Central memory CD4-positive, alpha-beta T cell (primary cell): ENCODE results near the gene TRO.

Source experiments
- DNase-seq: peaks from one replicate; pipeline ENCODE4 v3.0.0; 2022
- total RNA-seq, 3 experiments: gene quantifications; one replicate each; lab custom pipeline; 2026; lab: John Stamatoyannopoulos, UW

The TRO gene, protein sequence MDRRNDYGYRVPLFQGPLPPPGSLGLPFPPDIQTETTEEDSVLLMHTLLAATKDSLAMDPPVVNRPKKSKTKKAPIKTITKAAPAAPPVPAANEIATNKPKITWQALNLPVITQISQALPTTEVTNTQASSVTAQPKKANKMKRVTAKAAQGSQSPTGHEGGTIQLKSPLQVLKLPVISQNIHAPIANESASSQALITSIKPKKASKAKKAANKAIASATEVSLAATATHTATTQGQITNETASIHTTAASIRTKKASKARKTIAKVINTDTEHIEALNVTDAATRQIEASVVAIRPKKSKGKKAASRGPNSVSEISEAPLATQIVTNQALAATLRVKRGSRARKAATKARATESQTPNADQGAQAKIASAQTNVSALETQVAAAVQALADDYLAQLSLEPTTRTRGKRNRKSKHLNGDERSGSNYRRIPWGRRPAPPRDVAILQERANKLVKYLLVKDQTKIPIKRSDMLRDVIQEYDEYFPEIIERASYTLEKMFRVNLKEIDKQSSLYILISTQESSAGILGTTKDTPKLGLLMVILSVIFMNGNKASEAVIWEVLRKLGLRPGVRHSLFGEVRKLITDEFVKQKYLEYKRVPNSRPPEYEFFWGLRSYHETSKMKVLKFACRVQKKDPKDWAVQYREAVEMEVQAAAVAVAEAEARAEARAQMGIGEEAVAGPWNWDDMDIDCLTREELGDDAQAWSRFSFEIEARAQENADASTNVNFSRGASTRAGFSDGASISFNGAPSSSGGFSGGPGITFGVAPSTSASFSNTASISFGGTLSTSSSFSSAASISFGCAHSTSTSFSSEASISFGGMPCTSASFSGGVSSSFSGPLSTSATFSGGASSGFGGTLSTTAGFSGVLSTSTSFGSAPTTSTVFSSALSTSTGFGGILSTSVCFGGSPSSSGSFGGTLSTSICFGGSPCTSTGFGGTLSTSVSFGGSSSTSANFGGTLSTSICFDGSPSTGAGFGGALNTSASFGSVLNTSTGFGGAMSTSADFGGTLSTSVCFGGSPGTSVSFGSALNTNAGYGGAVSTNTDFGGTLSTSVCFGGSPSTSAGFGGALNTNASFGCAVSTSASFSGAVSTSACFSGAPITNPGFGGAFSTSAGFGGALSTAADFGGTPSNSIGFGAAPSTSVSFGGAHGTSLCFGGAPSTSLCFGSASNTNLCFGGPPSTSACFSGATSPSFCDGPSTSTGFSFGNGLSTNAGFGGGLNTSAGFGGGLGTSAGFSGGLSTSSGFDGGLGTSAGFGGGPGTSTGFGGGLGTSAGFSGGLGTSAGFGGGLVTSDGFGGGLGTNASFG (N-terminal part only)
- 0.19 to 3.2 (median 0.88) reads per million in 3 experiments for total RNA-seq

DNA sequence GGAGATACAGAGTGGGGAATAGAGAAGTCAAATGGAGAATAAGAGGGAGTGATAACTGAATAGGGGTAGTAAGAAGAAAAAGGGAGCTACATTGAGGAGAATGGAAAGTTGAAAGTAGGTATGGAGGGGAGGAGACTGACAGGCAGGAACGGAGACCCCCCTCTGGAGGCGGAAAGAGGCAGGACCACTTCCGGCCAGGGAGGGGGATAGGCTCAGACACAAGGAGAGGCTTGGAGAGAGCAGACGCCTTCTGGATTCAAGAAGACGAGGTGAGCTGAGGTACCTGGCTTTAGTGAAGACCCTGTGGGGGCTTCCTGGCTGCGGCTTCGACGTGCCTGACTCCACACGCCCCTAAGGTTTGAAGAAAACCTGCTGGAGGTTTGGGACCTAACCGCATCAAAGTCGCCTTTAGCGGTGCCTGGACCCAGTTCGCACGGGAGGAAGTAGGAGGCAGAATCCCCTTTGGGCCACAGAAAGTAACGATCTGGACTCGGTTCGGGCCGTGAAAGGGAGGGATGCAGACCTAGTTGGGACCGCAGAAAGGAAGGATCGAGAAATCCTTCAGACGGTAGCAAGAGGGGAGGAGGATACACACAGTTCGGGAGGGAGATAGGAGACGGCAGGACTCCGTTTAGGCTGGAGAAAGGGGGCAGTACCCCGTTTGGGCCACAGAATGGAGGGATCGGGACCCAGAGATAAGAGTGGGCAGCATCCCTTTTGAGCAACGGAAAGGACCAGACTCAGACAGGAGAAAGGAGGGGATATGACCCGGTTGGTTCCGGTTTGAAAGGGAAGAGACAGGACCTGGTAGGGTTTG is at the start of gene TRO:
TRO (plus strand) TSS at position 215 of the 817 bp plus-strand sequence. CDS start 1,423 bp downstream, outside the sequence.
- DNase-seq, result no peak

DNA sequence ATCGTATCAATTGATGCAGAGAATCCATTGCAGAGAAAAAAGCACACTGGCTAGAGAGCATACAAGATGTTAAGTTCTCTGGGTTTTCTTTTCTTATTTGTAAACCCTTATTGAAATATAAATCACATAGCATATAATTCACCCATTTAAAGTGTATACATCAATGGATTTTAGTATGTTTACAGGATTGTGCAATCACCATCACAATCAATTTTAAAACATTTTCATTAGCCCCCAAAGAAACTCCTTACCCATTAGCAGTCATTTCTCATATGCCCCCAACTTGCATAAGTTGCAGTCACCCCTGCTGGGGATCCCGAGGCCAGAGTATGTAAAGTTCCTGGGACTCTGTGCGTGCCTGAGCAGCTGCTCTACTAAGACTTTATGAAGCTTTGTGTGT is 34.9 kb upstream of the TRO start:
- no peak for DNase-seq

DNA sequence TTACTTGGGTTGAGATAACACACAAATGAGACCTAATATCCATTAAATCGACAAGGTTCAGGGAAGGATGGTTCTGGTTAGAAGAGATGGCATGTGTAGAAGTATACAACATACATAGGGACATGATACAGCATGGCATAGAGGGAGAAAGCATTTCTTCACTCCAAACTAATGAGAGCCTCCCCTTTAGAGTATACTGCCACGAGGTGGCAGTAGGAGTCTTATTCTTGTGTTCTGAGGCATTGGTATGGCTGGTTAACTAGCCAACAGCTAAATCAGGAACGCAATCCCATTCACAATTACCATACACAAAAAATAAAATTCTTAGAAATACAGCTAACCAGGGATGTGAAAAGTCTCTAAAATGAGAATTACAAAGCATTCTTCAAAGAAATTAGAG is 29.1 kb upstream of the TRO start:
- DNase-seq, result peak; percentile 17

DNA sequence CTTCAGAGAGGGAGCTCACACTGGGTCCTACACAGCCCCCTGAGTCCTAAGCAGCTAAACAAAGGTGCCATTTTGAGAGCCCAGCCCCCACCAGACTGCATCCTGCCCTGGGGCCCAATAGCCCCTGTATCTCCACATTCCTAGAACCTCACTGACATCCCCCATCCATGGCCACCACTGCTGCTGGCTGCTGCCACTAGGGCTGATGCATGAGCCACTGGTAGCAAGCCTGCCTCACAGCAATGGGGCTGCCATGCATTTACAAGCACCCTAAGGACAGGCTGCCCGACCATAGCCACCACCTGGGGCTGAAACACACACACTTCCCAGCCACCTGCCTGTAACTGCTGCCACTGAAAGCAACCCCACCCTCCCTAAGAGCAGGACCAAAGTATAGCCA is 26.5 kb upstream of the TRO start:
- DNase-seq, result no peak

DNA sequence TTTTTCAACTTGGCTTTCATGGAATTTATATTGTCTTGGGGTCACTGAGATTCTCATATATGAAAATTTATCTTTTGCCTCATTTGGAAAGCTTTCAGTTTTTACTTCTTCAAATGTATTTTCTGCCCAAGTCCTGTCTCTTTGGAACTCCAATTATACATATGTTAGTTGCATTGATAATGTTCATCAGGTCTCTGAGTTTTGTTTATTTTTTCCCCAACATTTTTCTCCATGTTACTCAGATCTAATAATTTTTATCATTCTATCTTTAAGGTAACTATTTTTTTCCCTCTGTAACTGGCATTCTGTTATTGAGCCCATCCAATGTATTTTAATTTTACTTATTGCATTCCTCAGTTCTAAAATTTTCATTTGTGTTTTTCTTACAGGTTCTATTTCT is 10.7 kb upstream of the TRO start:
- no peak for DNase-seq

DNA sequence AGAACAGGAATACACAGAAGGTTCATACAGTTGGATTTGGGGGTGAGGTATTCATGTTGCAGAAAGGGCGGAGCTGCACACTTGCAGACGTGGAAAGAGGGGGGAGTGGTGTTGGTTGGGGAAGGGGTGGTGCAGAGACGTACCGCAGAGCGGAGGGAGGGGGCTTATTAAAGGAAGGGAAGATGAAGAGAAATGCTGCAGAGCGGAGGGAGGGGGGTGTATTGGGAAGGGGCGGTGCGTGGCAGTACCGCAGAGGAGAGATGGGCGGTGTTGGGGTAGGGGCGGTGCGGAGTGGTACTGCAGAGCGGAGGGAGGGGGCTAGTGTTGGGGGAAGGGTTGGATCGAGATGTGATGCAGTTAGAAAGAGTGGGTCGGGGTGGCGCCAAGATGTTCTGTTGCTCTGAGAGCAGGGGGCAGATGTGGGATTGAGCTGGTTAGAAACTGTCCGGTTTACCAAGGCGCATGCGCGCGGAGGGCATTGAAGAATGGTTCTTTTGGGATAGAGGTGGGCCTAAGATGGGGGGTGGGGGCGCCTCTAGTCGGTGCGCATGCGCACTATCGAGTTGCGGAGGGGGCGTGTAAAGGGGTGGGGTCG is 900 bp downstream of the TRO start:
- peak; percentile 17 for DNase-seq

DNA sequence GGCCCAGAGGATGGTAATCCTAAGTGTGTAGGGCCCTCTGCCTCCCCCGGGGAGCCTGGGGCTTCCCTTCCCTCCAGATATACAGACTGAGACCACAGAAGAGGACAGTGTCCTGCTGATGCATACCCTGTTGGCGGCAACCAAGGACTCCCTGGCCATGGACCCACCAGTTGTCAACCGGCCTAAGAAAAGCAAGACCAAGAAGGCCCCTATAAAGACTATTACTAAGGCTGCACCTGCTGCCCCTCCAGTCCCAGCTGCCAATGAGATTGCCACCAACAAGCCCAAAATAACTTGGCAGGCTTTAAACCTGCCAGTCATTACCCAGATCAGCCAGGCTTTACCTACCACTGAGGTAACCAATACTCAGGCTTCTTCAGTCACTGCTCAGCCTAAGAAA is 1.9 kb downstream of the TRO start:
- DNase-seq, result no peak

DNA sequence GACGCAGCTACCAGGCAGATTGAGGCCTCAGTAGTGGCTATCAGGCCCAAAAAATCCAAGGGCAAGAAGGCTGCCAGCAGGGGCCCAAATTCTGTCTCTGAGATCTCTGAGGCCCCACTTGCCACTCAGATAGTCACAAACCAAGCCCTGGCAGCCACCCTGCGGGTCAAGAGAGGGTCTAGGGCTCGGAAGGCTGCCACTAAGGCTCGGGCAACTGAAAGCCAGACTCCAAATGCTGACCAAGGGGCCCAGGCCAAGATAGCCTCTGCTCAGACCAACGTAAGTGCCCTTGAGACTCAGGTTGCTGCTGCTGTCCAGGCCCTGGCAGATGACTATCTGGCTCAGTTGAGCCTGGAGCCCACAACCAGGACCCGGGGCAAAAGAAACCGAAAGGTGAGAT is 2.8 kb downstream of the TRO start:
- DNase-seq, result no peak

DNA sequence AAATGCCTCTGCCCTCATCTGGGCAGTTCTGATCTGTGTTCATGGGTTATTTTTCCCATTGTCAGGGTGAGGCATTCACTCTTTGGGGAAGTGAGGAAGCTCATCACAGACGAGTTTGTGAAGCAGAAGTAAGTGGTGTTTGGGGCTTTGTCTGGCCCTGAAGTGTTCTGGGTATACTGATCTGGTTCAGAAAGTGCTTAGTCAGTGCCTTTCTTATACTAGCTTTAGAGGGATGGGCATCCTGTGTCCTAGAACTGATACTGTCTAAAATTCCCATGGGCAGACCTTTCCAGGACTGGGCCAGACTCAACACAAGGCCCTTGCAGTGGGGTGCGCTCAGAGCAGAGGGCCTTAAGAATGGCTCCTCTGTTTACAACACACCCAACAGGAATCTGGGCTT is 6.4 kb downstream of the TRO start:
- no peak for DNase-seq

DNA sequence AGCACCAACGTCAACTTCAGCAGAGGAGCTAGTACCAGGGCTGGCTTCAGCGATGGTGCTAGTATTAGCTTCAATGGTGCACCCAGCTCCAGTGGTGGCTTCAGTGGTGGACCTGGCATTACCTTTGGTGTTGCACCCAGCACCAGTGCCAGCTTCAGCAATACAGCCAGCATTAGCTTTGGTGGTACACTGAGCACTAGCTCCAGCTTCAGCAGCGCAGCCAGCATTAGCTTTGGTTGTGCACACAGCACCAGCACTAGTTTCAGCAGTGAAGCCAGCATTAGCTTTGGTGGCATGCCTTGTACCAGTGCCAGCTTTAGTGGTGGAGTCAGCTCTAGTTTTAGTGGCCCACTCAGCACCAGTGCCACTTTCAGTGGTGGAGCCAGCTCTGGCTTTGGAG is 8.3 kb downstream of the TRO start:
- DNase-seq, result no peak

DNA sequence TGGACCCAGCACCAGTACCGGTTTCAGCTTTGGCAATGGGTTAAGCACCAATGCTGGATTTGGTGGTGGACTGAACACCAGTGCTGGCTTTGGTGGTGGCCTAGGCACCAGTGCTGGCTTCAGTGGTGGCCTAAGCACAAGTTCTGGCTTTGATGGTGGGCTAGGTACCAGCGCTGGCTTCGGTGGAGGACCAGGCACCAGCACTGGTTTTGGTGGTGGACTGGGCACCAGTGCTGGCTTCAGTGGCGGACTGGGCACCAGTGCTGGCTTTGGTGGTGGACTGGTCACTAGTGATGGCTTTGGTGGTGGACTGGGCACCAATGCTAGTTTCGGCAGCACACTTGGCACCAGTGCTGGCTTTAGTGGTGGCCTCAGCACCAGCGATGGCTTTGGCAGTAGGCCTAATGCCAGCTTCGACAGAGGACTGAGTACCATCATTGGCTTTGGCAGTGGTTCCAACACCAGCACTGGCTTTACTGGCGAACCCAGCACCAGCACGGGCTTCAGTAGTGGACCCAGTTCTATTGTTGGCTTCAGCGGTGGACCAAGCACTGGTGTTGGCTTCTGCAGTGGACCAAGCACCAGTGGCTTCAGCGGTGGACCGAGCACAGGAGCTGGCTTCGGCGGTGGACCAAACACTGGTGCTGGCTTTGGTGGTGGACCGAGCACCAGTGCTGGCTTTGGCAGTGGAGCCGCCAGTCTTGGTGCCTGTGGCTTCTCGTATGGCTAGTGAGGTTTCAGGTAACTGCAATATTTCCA is 9.8 kb downstream of the TRO start:
- no peak for DNase-seq

DNA sequence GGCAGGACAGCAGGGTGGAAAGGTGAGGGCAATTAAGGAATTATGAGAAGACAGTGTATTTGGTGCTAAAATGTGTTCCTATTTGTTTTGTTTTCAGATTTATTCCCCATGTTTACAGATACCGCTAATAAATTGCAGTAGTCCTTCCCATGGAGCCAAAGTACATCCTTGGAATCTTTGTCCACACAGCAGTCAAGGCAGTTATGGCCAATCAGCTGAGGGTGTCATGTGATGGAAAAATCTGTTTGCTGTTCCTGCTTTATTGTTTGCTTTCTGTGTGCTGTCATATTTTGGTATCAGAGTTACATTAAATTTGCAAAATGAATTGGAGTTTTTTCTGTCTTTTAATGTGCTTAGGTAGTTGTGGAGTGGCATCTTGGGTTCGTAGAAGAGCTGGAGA is 10.5 kb downstream of the TRO start:
- no peak for DNase-seq

DNA sequence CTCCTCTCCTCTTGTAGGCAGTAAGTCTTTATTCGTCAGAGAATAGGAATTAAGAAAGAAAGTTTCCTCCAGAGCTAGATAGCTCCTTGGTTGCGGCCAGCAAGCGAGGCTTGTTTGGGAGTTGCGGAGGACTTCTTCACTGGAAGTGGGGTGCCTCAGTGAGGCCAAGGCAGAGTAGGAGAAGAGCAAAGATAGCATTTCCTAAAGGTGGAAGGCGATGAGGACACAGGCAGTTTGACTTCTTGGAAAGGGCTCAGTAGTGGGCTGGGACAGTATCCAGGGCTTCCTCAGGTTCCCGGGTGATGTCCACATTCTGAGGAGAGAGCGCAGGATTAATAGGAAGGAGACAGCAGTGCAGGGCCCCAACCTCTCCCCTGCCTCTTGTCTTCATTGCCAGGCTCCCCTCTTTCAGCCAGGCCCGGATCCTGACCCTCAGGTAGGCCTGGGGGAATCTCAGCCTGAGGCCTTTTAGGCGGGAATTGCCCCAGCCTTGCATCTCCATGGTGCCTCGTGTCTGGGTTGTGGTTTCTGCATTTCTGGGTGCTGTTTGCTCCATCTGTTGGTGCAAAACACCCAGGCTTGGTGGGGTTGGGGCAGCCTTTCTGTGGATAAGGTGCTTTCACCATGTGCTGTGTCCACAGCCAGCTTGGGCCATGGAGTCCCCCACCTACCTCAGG is 12.7 kb downstream of the TRO start:
- no peak for DNase-seq

DNA sequence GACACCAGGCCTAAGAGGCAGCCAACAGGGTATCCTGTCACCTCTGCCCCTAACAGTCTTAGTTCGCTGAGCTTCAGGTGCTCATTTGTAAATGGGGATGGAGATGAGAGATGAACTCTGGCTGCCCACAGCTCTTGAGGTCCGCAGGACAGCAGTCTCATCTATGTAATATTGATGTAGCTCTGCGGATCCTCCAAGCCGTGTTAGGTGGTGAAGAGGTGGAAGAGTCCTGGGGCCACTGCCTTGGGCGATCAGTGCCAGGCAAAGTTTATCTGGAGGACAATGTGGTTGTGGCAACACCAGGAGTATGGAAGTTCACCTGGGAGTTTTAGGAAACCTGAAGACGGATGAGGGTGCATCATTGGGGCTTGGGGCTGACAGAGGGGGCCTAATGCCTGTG is 13.4 kb downstream of the TRO start:
- DNase-seq, result no peak

DNA sequence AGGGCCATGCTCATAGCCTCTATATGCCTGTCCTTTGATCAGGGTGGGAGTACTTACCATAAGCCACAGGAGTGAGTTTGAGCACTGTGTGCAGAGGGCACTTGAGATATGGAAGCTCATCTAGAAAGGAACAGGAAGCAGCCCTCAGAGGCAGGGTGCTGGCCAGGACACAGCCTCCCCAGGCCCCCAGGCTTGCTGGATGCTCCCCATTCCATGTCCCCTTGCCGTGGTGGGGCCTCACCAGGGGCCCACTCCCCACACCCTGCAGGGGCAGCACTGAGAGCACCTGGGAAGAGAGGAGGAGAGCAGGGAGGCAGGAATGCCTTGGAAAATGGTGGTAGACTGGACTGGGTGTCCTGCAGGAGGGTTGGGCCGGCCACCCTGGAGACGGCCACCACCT is 14.3 kb downstream of the TRO start:
- DNase-seq, result no peak

DNA sequence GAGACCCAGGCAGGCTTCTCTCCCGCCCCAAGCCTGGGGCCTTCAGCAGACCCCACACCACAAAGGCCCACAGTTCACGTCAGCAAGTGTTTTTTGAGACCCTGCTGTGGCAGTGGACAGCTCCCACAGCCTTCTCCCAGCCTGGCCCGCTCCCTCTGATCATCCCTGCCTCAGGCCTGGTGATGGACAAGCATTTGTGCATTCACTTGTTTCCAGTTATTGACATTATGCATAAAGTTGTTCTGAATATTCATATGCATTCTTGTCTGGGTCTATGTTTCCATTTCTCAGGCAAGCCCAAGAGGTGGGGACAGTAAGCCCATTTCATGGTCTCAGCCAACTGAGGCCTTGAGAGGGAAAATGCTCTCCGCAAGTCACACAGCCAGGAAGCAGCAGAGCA is 14.7 kb downstream of the TRO start:
- DNase-seq, result no peak

DNA sequence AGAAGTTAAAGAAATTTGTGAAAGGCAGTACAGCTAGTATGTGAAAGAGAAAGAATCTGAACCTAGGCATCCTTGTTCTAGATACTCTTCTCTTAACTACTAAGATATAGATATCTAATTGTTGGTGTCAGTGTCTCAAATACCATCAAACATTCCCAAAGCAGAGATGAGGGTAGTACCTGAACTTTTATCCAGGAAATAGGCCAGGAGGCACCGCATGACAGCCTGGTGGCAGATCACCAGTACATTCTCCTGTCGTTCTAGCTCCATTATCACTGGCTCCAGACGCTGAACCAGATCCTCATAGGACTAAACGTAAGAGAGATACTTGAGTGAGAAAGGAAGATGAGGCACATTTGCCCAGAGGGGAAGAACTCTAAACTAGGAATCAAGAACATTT is 16.8 kb downstream of the TRO start:
- DNase-seq, result no peak

DNA sequence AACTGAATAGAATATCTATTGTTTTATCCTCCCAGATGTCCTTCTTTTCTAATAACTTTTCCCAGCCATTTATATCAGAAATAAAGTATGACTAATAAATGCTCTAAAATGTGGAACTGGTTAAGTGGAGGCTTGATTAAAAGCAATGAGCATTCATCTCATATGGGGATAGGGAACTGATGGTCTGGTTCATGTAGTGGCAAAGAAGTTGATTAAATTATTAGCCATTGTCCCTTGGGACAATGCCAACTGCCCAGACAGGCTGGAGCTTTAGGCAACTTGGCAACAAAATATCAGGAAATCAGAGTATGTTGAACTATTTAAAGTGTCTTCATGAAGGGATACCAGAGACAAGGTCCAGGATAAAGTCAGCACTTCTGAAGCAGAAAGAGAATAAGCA is 24.2 kb downstream of the TRO start:
- no peak for DNase-seq

DNA sequence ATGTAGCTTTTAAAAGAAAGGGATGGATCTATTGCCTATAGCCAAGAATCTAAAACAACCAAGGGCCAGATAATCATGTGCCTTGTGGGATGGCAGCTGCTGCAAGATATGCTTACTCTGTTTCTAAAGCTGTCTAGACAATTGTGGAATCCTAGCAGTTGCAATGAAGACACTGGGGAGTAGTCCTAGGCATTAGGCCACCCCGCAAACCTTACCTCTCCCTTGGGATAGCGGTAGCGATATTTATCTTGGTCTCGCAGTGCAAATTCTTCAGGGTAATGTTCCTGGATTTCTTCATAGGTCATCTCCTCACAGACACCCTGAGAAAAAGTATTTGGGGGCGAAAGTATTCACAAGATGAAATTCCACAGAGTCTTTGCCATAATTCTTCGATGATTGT is 24.6 kb downstream of the TRO start:
- no peak for DNase-seq

DNA sequence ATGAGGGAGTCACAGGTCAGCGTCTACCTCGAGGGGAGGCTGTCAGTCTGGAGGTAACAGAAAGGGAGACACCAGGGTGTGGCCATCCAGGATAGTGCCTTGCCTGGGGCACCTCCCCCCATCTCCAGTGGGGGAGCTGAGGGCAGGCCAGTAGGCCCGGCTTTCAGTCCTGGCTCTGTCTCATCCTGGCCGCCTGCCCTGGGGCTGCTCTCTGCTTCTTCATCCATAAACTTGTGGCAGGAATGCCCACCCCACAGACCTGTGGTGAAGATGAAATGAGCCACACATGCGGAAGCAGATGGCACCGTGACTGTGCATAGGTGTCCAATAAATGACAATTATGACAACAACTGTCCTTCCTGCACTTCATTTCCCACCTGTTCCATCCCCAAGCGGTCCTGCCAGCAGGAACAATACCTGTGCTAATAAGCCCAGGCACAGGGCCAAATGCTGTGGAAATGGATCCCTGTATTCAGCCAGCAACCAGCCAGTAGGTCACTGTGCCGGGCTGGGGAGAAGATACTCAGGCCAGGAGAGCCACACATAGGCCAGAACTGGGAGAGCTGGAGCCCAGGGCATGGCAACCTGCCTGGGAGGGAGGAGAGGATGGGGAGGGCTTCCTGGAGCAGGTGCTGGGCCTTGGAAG is 30.2 kb downstream of the TRO start:
- DNase-seq, result no peak
